Measurements from ENCODE around the gene FADS3.
"Not testable (repeated sequence)": the region's sequence is repeated elsewhere in the genome, so short reads cannot be mapped to it uniquely, and the experiment has no call there.

FADS3 gene

DNA sequence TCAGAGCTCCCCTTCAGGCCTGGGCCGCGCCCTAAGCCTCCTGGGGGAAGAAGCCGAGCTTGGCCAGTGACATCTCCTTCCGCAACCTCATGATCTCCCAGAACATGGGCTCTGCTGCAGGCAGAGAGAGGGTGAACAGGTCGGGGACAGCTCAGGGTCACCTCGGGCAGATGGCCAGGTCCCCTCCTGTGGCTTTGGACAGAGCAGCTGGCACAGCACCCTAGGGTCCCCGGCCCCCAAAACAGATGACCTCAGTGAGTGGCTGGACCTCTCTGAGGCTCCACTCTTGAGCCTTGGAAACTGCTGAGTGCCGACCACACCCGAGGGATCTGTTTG is 6.9 kb upstream of the FADS3 start:
- no peak for DNase-seq (ENCODE audit: low read depth in 2 of 2)

DNA sequence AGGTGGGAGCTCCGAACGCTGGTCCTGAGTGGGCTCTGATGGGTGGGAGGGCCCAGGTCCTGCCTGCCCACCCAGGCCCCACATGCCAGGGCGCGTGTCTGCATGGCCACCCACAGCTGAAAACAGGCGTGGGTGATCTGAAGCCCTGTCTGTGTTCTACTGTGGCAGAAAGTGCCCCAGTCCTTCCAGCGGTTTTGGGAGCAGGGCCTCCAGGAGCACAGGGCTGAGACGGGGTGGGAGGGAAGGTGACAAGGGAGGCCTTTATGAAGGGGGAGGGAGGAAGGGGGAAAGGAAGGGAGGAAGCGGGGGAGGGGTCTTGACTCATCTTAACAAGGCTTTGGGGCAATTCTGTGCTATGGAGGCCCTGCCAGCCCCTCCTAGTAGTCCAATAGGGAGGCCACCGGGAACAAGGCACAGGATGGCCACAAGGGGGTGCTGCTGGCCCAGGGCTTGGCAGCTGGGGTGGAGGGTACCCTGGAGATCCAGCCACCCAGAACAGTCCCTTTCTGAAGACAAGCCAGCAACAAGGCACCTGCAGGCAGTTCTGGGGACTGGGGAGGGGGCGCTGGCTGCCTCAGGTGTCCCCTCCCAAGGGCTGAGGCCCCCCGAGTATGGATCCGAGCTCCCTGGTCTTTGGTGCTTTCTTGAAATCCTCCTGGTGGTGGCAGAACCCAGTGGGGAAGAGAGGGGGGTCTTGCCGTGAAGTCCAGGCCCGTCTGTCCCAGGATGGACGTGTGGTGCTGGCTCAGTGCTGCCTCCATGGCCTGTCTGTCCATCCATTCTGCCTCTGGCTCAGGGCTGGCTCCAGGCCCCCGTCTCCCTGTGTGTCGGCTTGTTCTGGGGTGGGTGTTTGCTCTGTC is 6.3 kb upstream of the FADS3 start:
- DNase-seq (ENCODE audit: low read depth in 2 of 2), result peak; percentile 62 to 73

DNA sequence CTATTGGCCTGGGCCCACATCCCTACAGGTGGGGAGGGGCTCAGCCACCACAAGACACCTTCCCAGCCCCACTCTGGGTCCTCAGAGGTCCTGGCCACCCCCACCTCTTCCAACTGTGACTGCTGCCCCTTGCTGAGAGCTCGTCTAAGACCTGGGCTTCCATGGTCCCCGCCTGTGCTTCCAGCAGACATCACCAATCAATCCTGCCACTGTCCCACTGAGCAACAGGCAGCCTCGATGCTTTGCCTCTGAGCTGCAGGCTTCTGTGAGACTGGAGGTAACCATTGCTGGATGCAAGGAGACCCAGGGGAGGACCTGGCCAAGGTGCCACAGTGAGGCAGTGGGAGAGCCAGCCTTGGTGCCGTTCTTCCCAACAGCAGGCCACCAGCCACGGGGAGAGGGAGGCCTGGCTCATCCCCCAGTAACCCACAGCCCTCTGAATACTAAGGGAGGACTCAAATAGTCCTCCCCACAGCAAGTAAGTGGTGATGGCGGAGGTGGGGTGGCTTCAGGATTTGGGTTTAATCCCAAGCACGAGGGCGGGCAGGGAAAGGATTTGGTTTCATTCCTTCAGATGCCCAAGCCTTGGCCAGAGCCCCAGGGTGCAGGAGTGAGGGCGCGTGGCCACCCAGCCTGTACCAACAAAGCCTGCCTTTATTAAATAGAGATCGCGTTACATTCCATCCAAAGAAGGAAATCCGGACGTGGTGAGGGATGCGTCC is 5.5 kb upstream of the FADS3 start:
- no peak for DNase-seq (ENCODE audit: low read depth in 2 of 2)

DNA sequence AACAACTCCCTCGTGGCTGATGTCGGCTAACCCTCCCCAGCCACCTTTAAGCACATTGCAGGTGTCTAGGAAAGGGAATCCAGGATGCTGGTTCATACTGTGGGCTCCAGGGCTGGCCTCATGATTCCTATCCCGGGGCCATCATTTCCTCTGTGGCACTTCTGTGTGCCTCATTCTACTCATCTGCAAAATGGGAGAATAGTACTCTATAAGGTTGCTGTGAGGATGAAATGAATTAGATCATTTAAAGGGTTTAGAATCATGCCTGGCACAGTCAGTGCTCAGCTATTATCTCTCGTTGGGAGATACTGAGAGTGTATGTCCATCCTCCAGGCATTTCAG is 4.3 kb upstream of the FADS3 start:
- DNase-seq (ENCODE audit: low read depth in 2 of 2), result no peak

DNA sequence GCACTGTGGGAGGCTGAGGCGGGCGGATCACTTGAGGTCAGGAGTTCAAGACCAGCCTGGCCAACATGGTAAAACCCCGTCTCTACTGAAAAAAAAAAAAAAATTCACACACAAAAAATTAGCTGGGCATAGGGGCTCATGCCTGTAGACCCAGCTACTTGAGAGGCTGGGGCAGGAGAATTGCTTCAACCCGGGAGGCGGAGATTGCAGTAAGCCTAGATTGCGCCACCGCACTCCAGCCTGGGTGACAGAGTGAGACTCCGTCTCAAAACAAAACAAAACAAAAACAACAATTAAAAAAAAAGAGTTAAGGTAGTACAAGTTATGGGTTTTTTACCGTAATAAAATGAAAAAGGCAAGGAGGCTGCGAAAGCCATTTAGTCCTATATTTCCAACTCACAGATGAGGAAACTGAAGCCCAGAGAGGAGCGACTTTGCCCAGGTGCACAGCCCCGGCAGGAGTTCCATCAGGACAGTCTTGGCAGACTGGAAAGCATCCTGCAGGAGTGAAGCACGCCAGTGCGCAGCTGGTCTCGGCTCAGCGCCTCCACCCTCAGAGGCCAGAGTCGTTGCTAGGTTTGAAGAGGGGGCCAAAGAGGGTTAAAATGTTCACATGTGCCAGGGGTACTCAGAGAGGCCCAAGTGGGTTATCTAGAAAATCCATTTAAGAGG is 3.8 kb upstream of the FADS3 start:
- no peak for DNase-seq (ENCODE audit: low read depth in 2 of 2)

DNA sequence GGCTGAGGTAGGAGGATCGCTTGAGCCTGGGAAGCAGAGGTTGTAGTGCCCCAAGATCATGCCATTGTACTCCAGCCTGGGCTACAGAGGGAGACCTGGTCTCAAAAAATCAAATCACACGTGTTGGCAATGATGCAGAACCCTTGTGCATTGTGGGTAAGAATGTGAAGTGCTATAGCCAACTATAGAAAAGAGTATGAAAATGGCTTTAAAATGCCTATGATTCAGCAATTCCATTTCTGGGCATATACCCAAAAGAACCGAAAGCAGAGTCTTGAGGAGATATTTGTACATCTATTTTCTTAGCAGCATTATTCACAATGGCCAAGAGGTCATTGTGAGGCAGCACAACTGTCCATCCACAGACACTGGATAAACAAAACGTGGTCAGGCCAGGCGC is 2.6 kb upstream of the FADS3 start:
- DNase-seq (ENCODE audit: low read depth in 2 of 2), result no peak

DNA sequence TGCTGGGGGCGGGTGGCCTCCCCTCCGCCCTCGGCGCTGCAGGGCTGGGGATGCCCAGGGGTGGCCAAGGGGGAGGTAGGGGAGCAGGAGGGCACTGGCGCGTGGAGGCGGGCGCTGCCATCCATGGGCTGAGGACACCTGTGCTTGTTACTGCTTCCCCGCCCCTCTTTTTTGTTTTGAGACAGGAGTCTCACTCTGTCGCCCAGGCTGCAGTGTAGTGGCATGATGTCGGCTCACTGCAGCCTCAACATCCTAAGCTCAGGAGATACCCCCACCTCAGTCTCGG is 683 bp upstream of the FADS3 start:
- no peak for DNase-seq (ENCODE audit: low read depth in 2 of 2)

DNA sequence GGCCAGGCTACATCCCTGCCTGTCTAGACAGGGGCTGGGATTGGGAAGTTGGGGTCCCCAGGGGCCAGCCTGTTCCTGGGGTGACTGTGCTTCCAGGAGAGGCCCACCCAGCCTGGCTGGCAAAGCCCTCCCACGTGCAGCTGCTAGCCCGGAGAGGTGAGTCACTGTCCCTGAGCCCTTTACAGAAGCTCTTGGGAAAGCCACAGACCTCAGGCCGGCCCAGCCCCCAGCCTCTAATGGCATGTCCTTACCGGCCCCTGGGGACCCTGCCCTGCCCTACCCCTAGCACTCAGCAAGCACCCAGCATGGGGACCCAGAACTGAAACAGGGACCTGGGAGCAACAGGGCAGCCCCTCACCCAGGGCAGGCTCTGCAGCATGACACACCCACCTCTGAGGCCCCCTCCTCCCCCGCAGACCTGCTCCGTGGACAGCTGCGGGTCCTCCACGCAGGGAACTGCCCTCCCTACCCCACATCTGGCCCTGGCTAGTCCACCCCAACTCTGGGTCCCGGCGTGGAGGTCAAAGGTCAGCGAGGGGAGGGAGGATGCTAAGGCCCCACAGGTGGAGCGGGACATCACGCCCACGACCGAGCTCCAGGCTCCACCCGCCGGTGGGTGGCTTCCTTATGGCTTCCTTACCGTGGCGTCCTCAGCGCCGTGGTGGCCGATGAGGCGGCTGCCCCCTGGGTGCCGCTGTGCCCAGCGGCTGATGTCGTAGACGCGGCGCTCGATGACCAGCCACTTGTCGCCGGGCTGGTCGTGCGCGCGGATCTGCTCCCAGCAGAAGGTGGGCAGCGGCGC is 615 bp downstream of the FADS3 start:
- DNase-seq (ENCODE audit: low read depth in 2 of 2), result peak in 1 of 2 donors; percentile 9

DNA sequence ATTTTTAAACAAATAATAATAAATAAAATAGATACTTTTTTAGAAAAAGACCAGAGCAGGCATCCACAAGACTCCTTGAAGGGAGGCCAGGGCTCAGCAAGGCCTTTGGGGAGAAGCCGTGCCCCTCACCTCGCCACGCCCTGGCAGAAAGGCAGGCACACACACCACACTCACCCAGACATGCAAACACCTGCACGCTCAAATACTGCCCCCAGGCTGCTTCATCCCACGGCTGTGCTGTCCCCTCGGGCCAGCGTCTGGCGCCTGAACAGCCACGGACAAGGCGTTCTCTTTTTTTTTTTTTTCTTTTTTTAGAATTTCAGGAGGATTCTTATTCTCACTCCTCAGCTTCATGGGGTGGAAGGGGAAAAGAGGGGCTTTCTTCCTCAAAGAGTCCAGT is 1.5 kb downstream of the FADS3 start:
- DNase-seq (ENCODE audit: low read depth in 2 of 2), result no peak

DNA sequence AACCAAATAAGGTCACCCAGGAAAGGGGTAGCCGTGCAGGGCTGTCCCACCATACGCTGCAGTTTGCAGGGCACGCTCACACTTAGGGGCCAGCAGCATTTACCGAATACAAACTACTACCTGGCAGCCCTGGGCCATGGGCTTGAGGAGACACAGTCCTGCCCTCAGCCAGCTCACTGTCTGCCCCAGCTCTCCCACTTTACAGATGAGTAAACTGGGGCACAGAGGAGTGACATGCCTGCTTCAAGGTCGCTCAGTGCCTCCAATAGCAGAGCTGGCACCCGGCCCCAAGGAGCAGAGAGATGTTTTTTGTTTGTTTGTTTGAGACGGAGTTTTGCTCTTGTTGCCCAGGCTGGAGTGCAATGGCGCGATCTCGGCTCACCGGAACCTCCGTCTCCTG is 2.8 kb downstream of the FADS3 start:
- DNase-seq (ENCODE audit: low read depth in 2 of 2), result no peak

DNA sequence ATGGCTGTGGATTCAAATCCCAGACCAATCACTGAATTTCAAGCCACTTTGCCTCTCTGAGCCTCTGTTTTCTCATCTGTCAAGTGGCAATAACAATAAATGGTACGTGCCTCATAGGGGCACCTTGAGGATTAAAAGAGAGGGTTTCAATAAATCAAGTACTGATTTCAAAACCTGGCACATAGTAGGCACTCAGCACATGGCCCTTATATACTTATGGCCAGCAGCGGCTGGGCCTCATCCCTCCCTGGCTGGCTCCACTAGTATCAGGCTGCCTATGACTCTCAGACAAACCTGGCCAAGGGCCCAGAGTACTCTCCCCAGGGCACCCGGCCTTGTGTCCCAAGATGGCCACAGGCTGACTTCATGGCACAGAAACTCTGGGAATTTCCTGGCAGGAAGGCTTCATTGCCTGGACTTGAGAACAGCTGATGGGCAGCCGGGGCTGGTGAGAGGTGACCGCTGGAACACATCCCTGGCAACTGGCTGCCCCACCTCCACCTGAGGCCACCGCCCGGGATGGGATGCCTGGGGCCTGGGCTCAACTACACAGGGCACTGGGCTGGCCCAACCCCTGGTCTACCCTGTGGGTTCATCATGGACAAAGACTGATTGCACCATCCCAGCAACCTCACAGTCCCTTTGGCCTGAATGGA is 3.4 kb downstream of the FADS3 start:
- no peak for DNase-seq (ENCODE audit: low read depth in 2 of 2)

DNA sequence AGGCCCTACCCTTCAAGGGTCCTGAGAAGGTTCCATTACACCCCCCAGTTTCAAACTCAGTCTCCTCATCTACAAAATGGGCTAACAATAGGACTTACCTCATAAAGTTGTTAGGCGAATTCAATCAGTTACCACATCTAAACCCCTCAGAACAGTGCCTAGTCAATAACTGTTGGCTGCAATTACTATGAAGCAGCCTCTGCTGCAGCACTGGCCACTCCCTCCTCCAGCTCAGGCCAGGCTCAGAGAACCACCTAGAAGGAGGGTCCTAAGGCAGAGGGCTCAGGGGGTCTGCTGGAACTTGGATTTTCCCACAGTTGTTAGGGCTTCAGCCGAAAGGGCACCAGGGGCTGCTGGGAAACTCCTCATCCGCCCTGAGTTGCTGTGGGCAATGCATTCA is 4.7 kb downstream of the FADS3 start:
- no peak for DNase-seq (ENCODE audit: low read depth in 2 of 2)

DNA sequence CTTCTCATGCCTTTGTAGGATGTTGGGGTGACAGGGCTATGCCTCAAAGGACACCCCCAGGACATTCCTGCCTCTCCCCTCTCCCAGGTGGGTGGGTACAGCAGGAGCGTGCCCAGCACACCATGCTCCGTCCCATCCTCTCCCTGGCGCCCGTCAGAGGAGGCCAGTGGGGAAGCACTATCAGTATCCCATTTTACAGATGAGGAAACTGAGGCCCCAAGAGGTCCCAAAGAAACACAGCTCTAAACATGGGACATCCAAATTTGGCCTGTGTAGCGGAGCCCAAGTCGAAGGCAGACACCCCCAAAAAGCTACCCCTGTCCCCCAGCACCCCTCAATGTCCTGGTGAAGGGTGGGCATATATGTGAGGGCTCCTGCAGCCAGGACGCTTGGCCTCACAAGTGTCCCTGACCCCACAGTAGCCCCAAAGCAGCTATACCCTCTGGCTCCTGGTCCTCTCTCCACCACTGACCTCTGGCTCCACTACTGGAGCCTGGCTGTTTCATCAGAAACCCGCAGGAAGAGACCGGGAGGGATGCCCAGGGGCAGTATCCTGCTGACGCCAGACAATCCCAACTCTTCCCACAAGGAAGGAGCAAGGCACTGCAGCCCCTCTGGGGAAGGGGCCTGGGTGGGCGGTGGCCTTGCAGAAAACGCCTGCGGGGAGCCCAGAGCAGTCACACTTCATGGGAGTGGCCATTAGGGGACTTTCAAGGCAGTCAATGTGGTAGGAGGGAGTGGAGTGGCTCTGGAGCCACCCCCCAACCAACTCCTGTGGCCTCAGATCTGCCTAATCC is 5.4 kb downstream of the FADS3 start:
- no peak for DNase-seq (ENCODE audit: low read depth in 2 of 2)

DNA sequence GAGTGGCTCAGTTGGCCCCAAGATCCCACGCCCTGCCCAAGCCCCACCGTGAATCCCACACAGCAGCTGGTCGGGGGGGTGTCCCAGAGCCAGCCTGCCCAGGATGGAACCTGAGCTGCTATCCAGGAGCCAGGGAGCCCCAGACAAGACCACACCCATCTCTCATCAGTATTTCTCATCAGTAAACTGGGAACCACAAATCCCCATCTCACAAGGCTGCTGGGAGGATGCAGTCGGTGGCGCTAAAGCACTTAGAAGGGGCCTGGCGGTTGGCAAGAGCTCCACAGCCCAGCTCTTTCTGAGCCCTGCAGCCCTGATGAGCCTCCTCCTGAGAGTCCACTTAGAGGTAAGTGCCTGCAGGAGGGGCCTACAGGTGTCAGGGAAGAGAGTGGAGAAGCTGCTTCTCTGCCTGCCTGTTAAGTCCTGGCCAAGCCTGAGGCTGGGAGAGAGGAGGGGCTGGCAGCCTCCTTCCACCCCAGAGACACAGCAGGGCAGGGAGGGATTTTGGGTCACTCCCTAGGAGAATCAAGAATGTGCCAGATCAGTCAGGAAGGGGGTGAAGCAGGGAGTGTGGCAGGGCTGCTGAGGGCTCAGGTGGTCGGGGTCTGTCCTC is 6.1 kb downstream of the FADS3 start:
- DNase-seq (ENCODE audit: low read depth in 2 of 2), result no peak

DNA sequence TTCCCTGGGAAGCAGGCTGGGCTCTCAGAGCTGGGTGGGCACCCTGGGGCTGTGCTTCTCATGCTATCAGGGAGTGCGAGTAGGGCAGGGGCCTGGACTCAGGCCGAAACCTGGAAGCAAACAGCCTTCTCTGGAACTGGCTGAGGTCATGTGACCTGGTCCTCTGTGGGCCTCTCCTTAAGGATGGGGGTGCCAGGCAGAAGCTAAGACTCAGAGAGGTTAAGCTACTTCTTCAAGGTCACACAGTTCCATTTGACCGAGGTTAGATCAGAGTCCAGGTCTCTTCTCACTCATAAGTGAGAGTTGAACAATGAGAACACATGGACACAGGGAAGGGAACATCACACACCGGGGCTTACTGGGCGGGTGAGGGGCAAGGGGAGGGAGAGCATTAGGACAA is 7.4 kb downstream of the FADS3 start:
- no peak for DNase-seq (ENCODE audit: low read depth in 2 of 2)

DNA sequence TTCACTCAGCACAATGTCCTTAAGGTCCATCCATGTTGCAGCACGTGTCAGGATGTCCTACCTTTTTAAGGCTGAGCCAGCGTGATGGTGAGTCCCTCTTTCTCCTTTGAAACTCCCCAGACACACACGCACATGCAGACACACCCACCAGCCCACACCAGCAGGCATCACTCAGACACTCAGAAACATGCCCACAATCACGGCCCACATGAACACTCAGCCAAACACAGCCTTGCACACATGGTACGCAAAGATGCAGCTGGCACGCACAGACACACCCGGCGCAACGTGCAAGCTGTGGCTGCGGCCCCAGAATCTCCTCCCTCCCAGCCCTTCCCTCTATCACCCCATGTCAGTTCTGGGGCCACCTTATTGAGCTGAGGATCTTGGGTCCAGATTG is 8.0 kb downstream of the FADS3 start:
- DNase-seq (ENCODE audit: low read depth in 2 of 2), result no peak

DNA sequence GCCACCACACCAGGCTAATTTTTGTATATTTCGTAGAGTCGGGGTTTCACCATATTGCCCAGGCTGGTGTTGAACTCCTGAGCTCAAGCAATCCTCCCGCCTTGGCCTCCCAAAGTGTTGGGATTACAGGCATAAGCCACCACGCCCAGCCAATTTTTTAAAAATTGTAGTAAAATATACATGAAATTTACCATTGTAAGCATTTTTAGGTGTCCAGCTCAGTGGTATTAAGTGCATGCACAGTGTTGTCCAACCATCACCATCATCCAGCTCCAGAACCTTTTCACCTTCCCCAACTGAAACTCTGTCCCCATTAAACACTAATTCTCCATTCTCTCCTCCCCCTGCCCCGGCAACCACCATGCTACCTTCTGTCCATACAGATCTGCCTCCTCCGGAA is 8.5 kb downstream of the FADS3 start:
- DNase-seq (ENCODE audit: low read depth in 2 of 2), result no peak

DNA sequence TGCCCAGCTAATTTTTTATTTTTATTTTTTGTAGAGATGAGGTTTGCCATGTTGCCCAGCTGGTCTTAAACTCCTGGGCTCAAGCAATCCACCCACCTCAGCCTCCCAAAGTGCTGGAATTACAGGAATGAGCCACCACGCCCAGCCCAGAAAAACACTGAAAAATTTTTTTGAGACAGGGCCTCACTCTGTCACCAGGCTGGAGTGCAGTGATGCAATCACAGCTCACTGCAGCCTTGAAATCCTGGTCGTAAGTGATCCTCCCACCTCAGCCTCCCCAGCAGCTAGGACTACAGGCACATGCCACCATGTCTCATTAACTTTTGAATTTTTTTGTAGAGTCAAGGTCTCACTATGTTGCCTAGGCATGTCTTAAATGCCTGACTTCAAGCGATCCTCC is 9.1 kb downstream of the FADS3 start:
- not testable (repeated sequence) for DNase-seq (ENCODE audit: low read depth in 2 of 2)

DNA sequence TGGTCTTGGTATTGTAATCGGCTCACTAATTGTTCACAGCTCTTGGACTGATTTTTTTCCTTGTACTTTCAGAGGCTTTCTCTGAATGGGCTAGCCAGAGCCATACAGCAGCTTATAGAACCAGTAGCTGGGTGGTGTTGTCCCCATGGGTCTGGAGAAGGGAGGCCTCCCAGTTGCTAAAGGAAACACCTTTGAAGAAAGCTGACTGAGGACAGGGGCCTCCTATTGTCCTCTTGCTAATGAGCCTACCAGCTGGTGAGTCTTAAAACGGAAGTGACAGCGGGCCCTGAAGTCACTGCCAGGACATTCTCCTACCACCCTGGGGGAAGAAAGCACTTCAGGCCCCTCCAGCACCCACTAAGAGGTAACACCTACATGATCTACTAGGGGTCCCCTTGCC is 9.9 kb downstream of the FADS3 start:
- no peak for DNase-seq (ENCODE audit: low read depth in 2 of 2)

DNA sequence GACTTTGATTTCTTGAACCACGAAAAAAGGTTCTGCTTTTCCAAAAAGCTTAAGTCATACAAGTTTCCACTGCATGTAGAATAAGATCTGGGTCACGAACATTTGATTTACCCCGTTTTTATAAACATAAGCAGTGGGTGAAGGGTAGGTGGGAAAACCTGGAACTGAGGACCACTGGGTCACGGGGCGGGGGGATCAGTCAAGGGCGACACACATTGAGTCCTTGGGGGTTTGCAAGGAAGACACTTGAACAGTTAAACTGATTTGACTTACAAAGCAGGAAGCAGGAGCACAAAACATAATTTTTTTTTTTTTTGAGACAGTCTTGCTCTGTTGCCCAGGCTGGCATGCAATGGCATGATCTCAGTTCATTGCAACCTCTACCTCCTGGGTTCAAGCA is 10.9 kb downstream of the FADS3 start:
- no peak for DNase-seq (ENCODE audit: low read depth in 2 of 2)

DNA sequence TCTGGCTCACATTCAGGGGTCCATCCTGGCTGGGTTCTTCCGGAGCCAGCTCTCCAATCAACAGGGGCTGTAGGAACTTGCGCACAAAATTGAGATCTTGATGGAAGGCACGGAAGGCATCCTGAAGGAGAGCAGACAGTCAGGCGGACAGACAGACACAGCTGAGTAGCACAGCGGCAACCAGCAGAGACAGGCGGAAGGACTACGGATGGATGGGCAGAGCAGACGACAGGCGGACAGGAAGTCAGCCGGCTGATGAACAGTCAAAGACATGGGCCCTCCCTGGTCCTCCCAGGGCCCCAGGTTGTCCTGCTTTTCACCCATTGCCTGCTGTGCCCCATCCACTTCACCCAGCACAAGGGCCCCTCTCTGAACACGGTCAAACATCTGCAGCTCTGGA is 11.3 kb downstream of the FADS3 start:
- DNase-seq (ENCODE audit: low read depth in 2 of 2), result no peak
